Uterus (tissue), 2 donors: ENCODE measurements around the gene OR2M5.

ENCODE experiments used
- CTCF ChIP-seq, 4 experiments: fragments of 200-600 bp in 2 of 4; fragments of 450-650 bp in 2 of 4; sonication (generic) in 2 of 4; IDR thresholded peaks; one replicate each; pipeline ENCODE4 v1.5.1; 2016 to 2019; ENCODE audit warnings: antibody characterized with exemption in 4 of 4, mild to moderate bottlenecking in 2 of 4, moderate library complexity in 1 of 4
- POLR2A ChIP-seq, 2 donors: fragments of 450-650 bp; IDR thresholded peaks; one replicate each; pipeline ENCODE4 v1.6.1; 2016; ENCODE audit warnings: antibody characterized with exemption in 2 of 2, mild to moderate bottlenecking in 1 of 2, moderate library complexity in 1 of 2

GRCh38 chr1:248183996-248184395 lies 39.0 kb downstream of the OR2M5 start:
- TF ChIP-seq CTCF (IDR thresholded peaks at IDR 0.05) (no peak), POLR2A (IDR thresholded peaks at IDR 0.05) (no peak)
